Endothelial cell of umbilical vein (primary cell): ENCODE data around the gene MBTD1. TPM values are rescaled to one million over a fixed set of nuclear protein-coding genes. Genes with fewer than 3 reads are reported as not detected.

Experiments used
- BruUV-seq: library from RNA; stranded (reverse); fragments of 400-500 nt; replicated peaks from 2 replicates; lab custom pipeline; 2021; lab: Mats Ljungman, UMichigan
- CTCF ChIA-PET: fragments of 300-600, 350-600 bp; sonication (Branson Sonifier 250); formaldehyde crosslinking; loops from one replicate; lab custom pipeline; 2021; ENCODE audit warnings: antibody characterized with exemption, inconsistent platforms; lab: Charles Lee
- POLR2A ChIA-PET: fragments of 300-600, 350-600 bp; sonication (Branson Sonifier 250); formaldehyde crosslinking; loops from one replicate; lab custom pipeline; 2021; ENCODE audit warnings: antibody characterized with exemption, inconsistent platforms; lab: Charles Lee
- DNase-seq: peaks from one replicate; pipeline ENCODE4 v3.0.0-alpha.2; 2011; ENCODE audit warnings: low read depth, low spot score
- FAIRE-seq: peaks from 2 replicates; lab custom pipeline; 2011; peaks lifted over from hg19 to GRCh38; lab: Jason Lieb, UNC
- H2AFZ ChIP-seq: 2 replicates; pipeline ENCODE4 v1.6.0; 2012; ENCODE audit warnings: low read depth, low read length, control low read depth, inconsistent platforms
- H3K27ac ChIP-seq: 2 replicates; pipeline ENCODE4 v1.5.1; 2011; ENCODE audit warnings: low read depth, mild to moderate bottlenecking, control low read depth, low read length, moderate library complexity; ENCODE audit not compliant: insufficient read depth
- H3K27me3 ChIP-seq, 2 experiments: 2 replicates each; pipeline versions ENCODE4 v1.6.0 to v1.6.1; 2011; ENCODE audit warnings: low read length in 2 of 2, mixed read lengths in 1 of 2; ENCODE audit not compliant: control insufficient read depth in 2 of 2, insufficient read depth in 2 of 2
- H3K36me3 ChIP-seq, 2 experiments: 2 replicates in 1 of 2; 3 replicates in 1 of 2; pipeline ENCODE4 v1.5.1; 2011; ENCODE audit warnings: low read length in 2 of 2, mild to moderate bottlenecking in 1 of 2, moderate library complexity in 1 of 2; ENCODE audit not compliant: control insufficient read depth in 2 of 2, insufficient read depth in 2 of 2; ENCODE audit errors: extremely low read depth in 1 of 2
- H3K4me1 ChIP-seq: 3 replicates; pipeline ENCODE4 v1.5.1; 2011; ENCODE audit warnings: mild to moderate bottlenecking, low read length; ENCODE audit not compliant: control insufficient read depth, insufficient read depth; ENCODE audit errors: extremely low read depth
- H3K4me2 ChIP-seq: 2 replicates; pipeline ENCODE4 v1.6.1; 2011; ENCODE audit warnings: low read length, control low read depth, mixed read lengths; ENCODE audit not compliant: insufficient read depth
- H3K4me3 ChIP-seq, 3 experiments: fragments of 200-600 bp in 1 of 3; sonication (generic), shearing (Covaris generic) in 1 of 3; replicated peaks in 1 of 3; 2 replicates each; pipeline ENCODE4 v1.5.1; 2011 to 2016; ENCODE audit warnings: control low read depth in 3 of 3, low read length in 3 of 3, mild to moderate bottlenecking in 2 of 3, inconsistent platforms in 1 of 3, low read depth in 1 of 3, moderate library complexity in 1 of 3; ENCODE audit not compliant: insufficient read depth in 1 of 3
- H3K79me2 ChIP-seq: 2 replicates; pipeline ENCODE4 v1.6.0; 2012; ENCODE audit warnings: low read length, inconsistent platforms; ENCODE audit not compliant: control insufficient read depth, insufficient read depth
- H3K9ac ChIP-seq: replicated peaks from 2 replicates; pipeline ENCODE3; 2011; ENCODE audit warnings: low read length, control low read depth; ENCODE audit not compliant: insufficient read depth; ENCODE audit errors: extremely low read depth
- H3K9me1 ChIP-seq: replicated peaks from 3 replicates; pipeline ENCODE4 v1.6.0; 2011; ENCODE audit warnings: mild to moderate bottlenecking, low read length; ENCODE audit not compliant: control insufficient read depth, insufficient read depth; ENCODE audit errors: extremely low read depth
- H3K9me3 ChIP-seq: replicated peaks from 2 replicates; pipeline ENCODE4 v1.5.1; 2012; ENCODE audit warnings: low read length, inconsistent platforms; ENCODE audit not compliant: control insufficient read depth, insufficient read depth
- H4K20me1 ChIP-seq: replicated peaks from 2 replicates; pipeline ENCODE3; 2011; ENCODE audit warnings: mild to moderate bottlenecking, low read length; ENCODE audit not compliant: control insufficient read depth, insufficient read depth; ENCODE audit errors: extremely low read depth
- CTCF ChIP-seq, 2 donors: IDR thresholded peaks; 1 replicate in 1 of 2; 2 replicates in 1 of 2; pipeline ENCODE4 v1.5.1; 2011; ENCODE audit warnings: low read length in 2 of 2, mild to moderate bottlenecking in 2 of 2, moderate library complexity in 2 of 2, control low read depth in 1 of 2, inconsistent platforms in 1 of 2, low read depth in 1 of 2; ENCODE audit not compliant: insufficient read depth in 1 of 2; ENCODE audit errors: extremely low read depth in 1 of 2
- EZH2 ChIP-seq: IDR thresholded peaks from 2 replicates; pipeline ENCODE4 v1.6.1; 2012; ENCODE audit warnings: borderline replicate concordance, low read depth, mild to moderate bottlenecking, moderate library complexity, low read length, inconsistent platforms; ENCODE audit not compliant: severe bottlenecking
- FOS ChIP-seq: IDR thresholded peaks from 2 replicates; pipeline ENCODE4 v1.6.1; 2011; ENCODE audit warnings: mild to moderate bottlenecking, low read length, moderate library complexity, borderline replicate concordance; ENCODE audit not compliant: insufficient read depth
- GATA2 ChIP-seq: IDR thresholded peaks from 2 replicates; pipeline ENCODE4 v1.7.0; 2011; ENCODE audit warnings: low read depth, mild to moderate bottlenecking, moderate library complexity, mixed read lengths, low read length; ENCODE audit not compliant: insufficient read length, insufficient read depth
- JUN ChIP-seq: IDR thresholded peaks from 2 replicates; pipeline ENCODE4 v1.6.1; 2011; ENCODE audit warnings: borderline replicate concordance, low read depth; ENCODE audit not compliant: insufficient read length, insufficient read depth
- MAX ChIP-seq: IDR thresholded peaks from 2 replicates; pipeline ENCODE4 v1.6.1; 2011; ENCODE audit not compliant: insufficient read depth, insufficient read length
- MYC ChIP-seq: IDR thresholded peaks from one replicate; pipeline ENCODE4 v1.6.1; 2011; ENCODE audit warnings: mild to moderate bottlenecking, low read depth, low read length
- POLR2A ChIP-seq: IDR thresholded peaks from 2 replicates; pipeline ENCODE4 v1.6.1; 2012; ENCODE audit warnings: low read depth, mild to moderate bottlenecking, control low read depth, low read length
- POLR2AphosphoS5 ChIP-seq: IDR thresholded peaks from 2 replicates; pipeline ENCODE4 v1.6.1; 2012; ENCODE audit warnings: low read depth, mild to moderate bottlenecking, control low read depth, low read length, moderate library complexity; ENCODE audit not compliant: insufficient read depth
- dilution Hi-C: fragments of 300-500 bp; cut with MboI; formaldehyde crosslinking; loops from one replicate; pipeline ENCODE4 v1.15.0; 2019; ENCODE audit warnings: low sequenced_read_pairs; ENCODE audit not compliant: extremely low pct_ligation_motif_present
- intact Hi-C: fragments of 100-400 bp; cut with micrococcal nuclease; formaldehyde crosslinking; loops from one replicate; pipeline ENCODE4 v1.10.0; 2022
- polyA plus RNA-seq, 4 experiments: library from polyadenylated mRNA; depleted of rRNA in 3 of 4; stranded (reverse) in 3 of 4; unstranded in 1 of 4; fragments of >200 nt; gene quantifications; 2 replicates each; pipeline versions ENCODE4 v1.2.1 to v1.2.3, GENCODE V29; 2011 to 2012; ENCODE audit warnings: missing spikeins in 1 of 4
- total RNA-seq: library from RNA; stranded (reverse); gene quantifications from 2 replicates; pipeline ENCODE4 v1.2.3, GENCODE V29; 2021

The MBTD1 gene
- total and polyA plus RNA-seq, 2 donors (not counting 3 experiments of a cell fraction or from before 2014, with no cell fraction given), result 4.8 to 14.0 TPM

DNA sequence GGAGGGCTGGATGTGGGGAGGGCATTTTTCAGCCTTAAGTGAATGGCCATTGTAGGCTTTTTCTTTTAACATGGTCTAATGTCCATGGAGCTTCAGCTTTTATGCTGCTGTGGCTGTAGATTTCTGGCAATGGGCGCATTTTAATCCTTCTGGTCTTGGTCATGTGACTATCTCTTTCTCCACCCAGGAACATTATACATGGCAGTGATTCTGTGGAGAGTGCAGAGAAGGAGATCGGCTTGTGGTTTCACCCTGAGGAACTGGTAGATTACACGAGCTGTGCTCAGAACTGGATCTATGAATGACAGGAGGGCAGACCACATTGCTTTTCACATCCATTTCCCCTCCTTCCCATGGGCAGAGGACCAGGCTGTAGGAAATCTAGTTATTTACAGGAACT is 98.3 kb downstream of the MBTD1 start:
- H3K79me2 ChIP-seq, result peaks cover 24% of the 10 kb centered on the region
- peaks cover 7 to 9% of the 10 kb centered on the region in 2 experiments for H3K36me3 ChIP-seq
- no peak overlapping the region for H3K27ac ChIP-seq
- no peak overlapping the region for H3K9ac ChIP-seq
- TSS peak; percentile 10 for BruUV-seq
- no peak overlapping the region for H3K4me3 ChIP-seq
- no peaks in the 10 kb centered on the region for H4K20me1 ChIP-seq
- no peaks in the 10 kb centered on the region for H3K9me1 ChIP-seq
- DNase-seq (no peak), FAIRE-seq (no peak)
- H3K9me3 ChIP-seq, result no peaks in the 10 kb centered on the region
- peaks cover 5% of the 10 kb centered on the region for H3K4me1 ChIP-seq
- TF ChIP-seq JUN (no peak), CTCF (IDR thresholded peaks at IDR 0.05; ENCODE audit: extremely low read depth in 1 of 2, insufficient read depth in 1 of 2, low read depth in 1 of 2, low read length in 2 of 2) (no peak), GATA2 (no peak), POLR2A (no peak), EZH2 (no peak), POLR2AphosphoS5 (no peak), FOS (no peak), MYC (no peak), MAX (no peak)
- CTCF ChIA-PET, result interaction anchor here (0.6 to 2.2 kb wide), 3 partner anchors 8 to 161 kb away, joined by 3 to 19 read pairs (median 4); partner anchors contain the start of gene NME1
- H3K27me3 ChIP-seq, result no peaks in the 10 kb centered on the region
- H3K4me2 ChIP-seq, result no peak overlapping the region
- POLR2A ChIA-PET, result no interaction called here
- no peak overlapping the region for H2AFZ ChIP-seq
- dilution Hi-C loops, result no loop called here
- intact Hi-C loops, result no loop called here
